HCT116 (cell line): ENCODE measurements around the gene CEP72. TPM values are rescaled to one million over a fixed set of nuclear protein-coding genes. Genes with fewer than 3 reads are reported as not detected.

Experiments
- ATAC-seq: fragments of 200-7000 bp; cut with Tn5 transposase; 2 replicates; pipeline ENCODE4 v1.9.1; 2020; ENCODE audit warnings: mild to moderate bottlenecking, moderate library complexity
- BruUV-seq: library from RNA; stranded (reverse); fragments of 400-500 nt; replicated peaks from 2 replicates; lab custom pipeline; 2021; lab: Mats Ljungman, UMichigan
- CTCF ChIA-PET: fragments of 300-600 bp; sonication (Branson Sonifier 250); formaldehyde crosslinking; loops from one replicate; lab custom pipeline; 2021; ENCODE audit warnings: antibody characterized with exemption; lab: Charles Lee
- POLR2A ChIA-PET: fragments of 300-600, 350-600 bp; sonication (Branson Sonifier 250); formaldehyde crosslinking; loops from one replicate; lab custom pipeline; 2021; ENCODE audit warnings: antibody characterized with exemption; lab: Charles Lee
- RAD21 ChIA-PET, 2 experiments: fragments of 300-600 bp; sonication (Branson Sonifier 250); formaldehyde crosslinking; loops; one replicate each; lab custom pipeline; 2023; ENCODE audit warnings: low total read pairs in 2 of 2; ENCODE audit not compliant: uncharacterized antibody in 2 of 2, unreplicated experiment in 2 of 2, low non-redundant PET in 1 of 2; lab: Charles Lee
- DNase-seq: peaks from one replicate; pipeline ENCODE4 v3.0.0-alpha.2; 2010; ENCODE audit warnings: low read depth, low spot score
- H2AFZ ChIP-seq: fragments of 200-600 bp; shearing (Covaris generic), sonication (generic); 2 replicates; pipeline ENCODE4 v1.6.1; 2017; ENCODE audit warnings: low read depth, mixed run types, mixed read lengths, antibody characterized with exemption, low read length; ENCODE audit not compliant: poor library complexity, severe bottlenecking
- H3K27ac ChIP-seq: 2 replicates; pipeline ENCODE4 v1.5.1; 2012; ENCODE audit warnings: low read depth, low read length
- H3K27me3 ChIP-seq: fragments of 200-600 bp; sonication (generic); 2 replicates; pipeline ENCODE4 v1.6.1; 2016; ENCODE audit warnings: mixed run types, low read length, mixed read lengths; ENCODE audit not compliant: insufficient read depth
- H3K36me3 ChIP-seq, 2 experiments: fragments of 200-500 bp in 1 of 2; fragments of 200-600 bp in 1 of 2; sonication (Bioruptor generic) in 1 of 2; sonication (generic) in 1 of 2; 2 replicates each; pipeline versions ENCODE4 v1.5.1 to v1.6.1; 2014 to 2016; ENCODE audit warnings: low read length in 2 of 2, inconsistent platforms in 1 of 2, mixed read lengths in 1 of 2, mixed run types in 1 of 2; ENCODE audit not compliant: insufficient read depth in 2 of 2, control insufficient read depth in 1 of 2
- H3K4me1 ChIP-seq, 2 experiments: fragments of 200-600 bp in 1 of 2; sonication (generic) in 1 of 2; 2 replicates each; pipeline versions ENCODE4 v1.5.1 to v1.6.1; 2012 to 2017; ENCODE audit warnings: low read length in 2 of 2, inconsistent platforms in 1 of 2, mild to moderate bottlenecking in 1 of 2, mixed read lengths in 1 of 2, mixed run types in 1 of 2, moderate library complexity in 1 of 2; ENCODE audit not compliant: insufficient read depth in 2 of 2, control insufficient read depth in 1 of 2
- H3K4me2 ChIP-seq: fragments of 200-600 bp; sonication (generic); 2 replicates; pipeline ENCODE4 v1.6.1; 2017; ENCODE audit warnings: mixed run types, low read length, mixed read lengths
- H3K4me3 ChIP-seq, 2 experiments: fragments of 200-600 bp in 1 of 2; sonication (generic) in 1 of 2; replicated peaks in 1 of 2; 2 replicates each; pipeline ENCODE4 v1.5.1; 2011 to 2016; ENCODE audit warnings: low read length in 2 of 2, control low read depth in 1 of 2, low read depth in 1 of 2, mild to moderate bottlenecking in 1 of 2, mixed read lengths in 1 of 2, mixed run types in 1 of 2
- H3K79me2 ChIP-seq: fragments of 200-600 bp; sonication (generic); 2 replicates; pipeline ENCODE4 v1.6.1; 2017; ENCODE audit warnings: mild to moderate bottlenecking, mixed run types, low read length, moderate library complexity, mixed read lengths; ENCODE audit not compliant: insufficient read depth
- H3K9ac ChIP-seq: fragments of 200-600 bp; sonication (generic); 2 replicates; pipeline ENCODE4 v1.6.1; 2016; ENCODE audit warnings: low read length, mixed read lengths
- H3K9me2 ChIP-seq: fragments of 200-600 bp; sonication (generic), shearing (Covaris generic); 2 replicates; pipeline ENCODE4 v1.6.1; 2017; ENCODE audit warnings: mixed run types, mild to moderate bottlenecking, moderate library complexity; ENCODE audit not compliant: insufficient read depth
- H3K9me3 ChIP-seq, 2 experiments: fragments of 200-500 bp in 1 of 2; fragments of 200-600 bp in 1 of 2; sonication (Bioruptor generic) in 1 of 2; sonication (generic) in 1 of 2; 2 replicates each; pipeline ENCODE4 v1.6.1; 2014 to 2017; ENCODE audit warnings: low read length in 2 of 2, mixed read lengths in 2 of 2, inconsistent platforms in 1 of 2, low read depth in 1 of 2, mild to moderate bottlenecking in 1 of 2, mixed run types in 1 of 2, moderate library complexity in 1 of 2; ENCODE audit not compliant: control insufficient read depth in 1 of 2, insufficient read depth in 1 of 2
- H4K20me1 ChIP-seq: fragments of 200-600 bp; sonication (generic), shearing (Covaris generic); 2 replicates; pipeline ENCODE4 v1.6.1; 2017; ENCODE audit warnings: mixed run types, mild to moderate bottlenecking, moderate library complexity; ENCODE audit not compliant: insufficient read depth
- CBX3 ChIP-seq: IDR thresholded peaks from 2 replicates; pipeline ENCODE4 v1.6.1; 2012; ENCODE audit warnings: low read depth
- EGR1 ChIP-seq: IDR thresholded peaks from 2 replicates; pipeline ENCODE4 v1.6.1; 2012; ENCODE audit warnings: low read depth
- EZH2 ChIP-seq: fragments of 200-600 bp; sonication (generic); IDR thresholded peaks from 2 replicates; pipeline ENCODE4 v1.6.1; 2017; ENCODE audit warnings: antibody characterized with exemption, mixed run types
- EZH2phosphoT487 ChIP-seq: fragments of 200-600 bp; IDR thresholded peaks from 2 replicates; pipeline ENCODE4 v1.6.1; 2018; ENCODE audit warnings: antibody characterized with exemption, borderline replicate concordance
- JUND ChIP-seq: IDR thresholded peaks from 2 replicates; pipeline ENCODE4 v1.6.1; 2012
- POLR2A ChIP-seq: IDR thresholded peaks from 2 replicates; pipeline ENCODE4 v1.7.0; 2011; ENCODE audit warnings: borderline replicate concordance; ENCODE audit not compliant: insufficient read depth, insufficient read length; ENCODE audit errors: extremely low read depth
- POLR2AphosphoS5 ChIP-seq: IDR thresholded peaks from 2 replicates; pipeline ENCODE4 v1.6.1; 2011; ENCODE audit warnings: mild to moderate bottlenecking, low read depth, low read length, moderate library complexity
- SIN3A ChIP-seq: IDR thresholded peaks from 2 replicates; pipeline ENCODE4 v1.6.1; 2012; ENCODE audit warnings: low read depth
- SP1 ChIP-seq: IDR thresholded peaks from 2 replicates; pipeline ENCODE4 v1.6.1; 2012; ENCODE audit warnings: low read depth
- TCF7L2 ChIP-seq: IDR thresholded peaks from 2 replicates; pipeline ENCODE4 v1.7.0; 2011; ENCODE audit warnings: borderline replicate concordance, inconsistent platforms; ENCODE audit not compliant: insufficient read depth, insufficient read length; ENCODE audit errors: extremely low read depth
- ZFX ChIP-seq: fragments of 450-650 bp; IDR thresholded peaks from 2 replicates; pipeline ENCODE4 v1.6.1; 2017
- ZNF274 ChIP-seq: fragments of 200-500 bp; sonication (Bioruptor generic); IDR thresholded peaks from 2 replicates; pipeline ENCODE4 v1.6.1; 2014; ENCODE audit warnings: mild to moderate bottlenecking, low read depth, low read length, inconsistent platforms
- intact Hi-C: fragments of 100-400 bp; cut with micrococcal nuclease; formaldehyde crosslinking; loops from 2 replicates; pipeline ENCODE4 v1.10.0; 2022
- total RNA-seq: library from RNA; stranded (reverse); gene quantifications from one replicate; pipeline ENCODE4 v1.2.1, GENCODE V29; 2021; ENCODE audit not compliant: unreplicated experiment
- TF ChIP-seq, protein P1 (sequence below), 3 experiments: fragments of 200-600 bp in 1 of 3; sonication (generic) in 1 of 3; IDR thresholded peaks in 2 of 3; conservative IDR thresholded peaks in 1 of 3; 2 replicates each; pipeline ENCODE4 v1.5.1; 2012 to 2017; ENCODE audit warnings: low read depth in 2 of 3, low read length in 2 of 3, antibody characterized with exemption in 1 of 3, borderline replicate concordance in 1 of 3, control low read depth in 1 of 3, mild to moderate bottlenecking in 1 of 3, mixed read lengths in 1 of 3, mixed run types in 1 of 3, moderate library complexity in 1 of 3; ENCODE audit not compliant: insufficient read depth in 1 of 3

CEP72 gene
- total RNA-seq, 1 experiment from 2014 or later = 25.6 TPM

DNA sequence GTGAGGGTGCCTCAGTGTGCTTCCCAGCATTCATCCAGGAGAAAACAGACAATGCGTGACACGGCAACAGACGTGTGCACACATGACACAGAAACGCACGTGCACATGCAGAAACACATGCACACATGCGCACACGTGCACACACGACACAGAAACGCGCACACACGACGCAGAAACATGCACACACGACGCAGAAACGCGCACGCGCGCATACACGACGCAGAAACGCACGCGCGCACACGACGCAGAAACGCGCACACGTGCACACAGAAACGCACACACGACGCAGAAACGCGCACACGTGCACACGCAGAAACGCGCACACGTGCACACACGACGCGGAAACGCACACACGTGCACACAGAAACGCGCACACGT, 64.5 kb downstream of the CEP72 start:
- no peak for ATAC-seq
- DNase-seq = no peak
- intact Hi-C loops = loop anchor here (10.0 kb wide), 1 partner anchor 488 kb away; no protein-coding TSS in a partner anchor
- H3K4me3 ChIP-seq = no peak overlapping the region
- no peak overlapping the region for H2AFZ ChIP-seq
- H4K20me1 ChIP-seq = no peaks in the 10 kb centered on the region
- CTCF ChIA-PET = no interaction called here
- POLR2A ChIA-PET = no interaction called here
- H3K9ac ChIP-seq = no peak overlapping the region
- BruUV-seq = no TSS peak
- no peak for TF ChIP-seq SP1
- TF ChIP-seq EZH2 = no peak
- no peak for TF ChIP-seq EZH2phosphoT487
- TF ChIP-seq TCF7L2 = no peak
- TF ChIP-seq JUND = no peak
- no peak for TF ChIP-seq EGR1
- TF ChIP-seq ZFX = no peak
- TF ChIP-seq SIN3A = no peak
- TF ChIP-seq ZNF274 = no peak
- TF ChIP-seq POLR2AphosphoS5 = no peak
- TF ChIP-seq, protein P1, sequence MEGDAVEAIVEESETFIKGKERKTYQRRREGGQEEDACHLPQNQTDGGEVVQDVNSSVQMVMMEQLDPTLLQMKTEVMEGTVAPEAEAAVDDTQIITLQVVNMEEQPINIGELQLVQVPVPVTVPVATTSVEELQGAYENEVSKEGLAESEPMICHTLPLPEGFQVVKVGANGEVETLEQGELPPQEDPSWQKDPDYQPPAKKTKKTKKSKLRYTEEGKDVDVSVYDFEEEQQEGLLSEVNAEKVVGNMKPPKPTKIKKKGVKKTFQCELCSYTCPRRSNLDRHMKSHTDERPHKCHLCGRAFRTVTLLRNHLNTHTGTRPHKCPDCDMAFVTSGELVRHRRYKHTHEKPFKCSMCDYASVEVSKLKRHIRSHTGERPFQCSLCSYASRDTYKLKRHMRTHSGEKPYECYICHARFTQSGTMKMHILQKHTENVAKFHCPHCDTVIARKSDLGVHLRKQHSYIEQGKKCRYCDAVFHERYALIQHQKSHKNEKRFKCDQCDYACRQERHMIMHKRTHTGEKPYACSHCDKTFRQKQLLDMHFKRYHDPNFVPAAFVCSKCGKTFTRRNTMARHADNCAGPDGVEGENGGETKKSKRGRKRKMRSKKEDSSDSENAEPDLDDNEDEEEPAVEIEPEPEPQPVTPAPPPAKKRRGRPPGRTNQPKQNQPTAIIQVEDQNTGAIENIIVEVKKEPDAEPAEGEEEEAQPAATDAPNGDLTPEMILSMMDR (IDR thresholded peaks at IDR 0.05 in 2 of 3, conservative IDR thresholded peaks at IDR 0.05 in 1 of 3; ENCODE audit: borderline replicate concordance in 1 of 3, insufficient read depth in 1 of 3, low read depth in 2 of 3, low read length in 2 of 3) = no peak
- no peak for TF ChIP-seq POLR2A
- no peak for TF ChIP-seq CBX3
- H3K36me3 ChIP-seq = no peaks in the 10 kb centered on the region
- H3K27ac ChIP-seq = no peak overlapping the region
- no peaks in the 10 kb centered on the region for H3K9me2 ChIP-seq
- RAD21 ChIA-PET = no interaction called here
- H3K79me2 ChIP-seq = no peaks in the 10 kb centered on the region
- no peaks in the 10 kb centered on the region for H3K27me3 ChIP-seq
- H3K4me2 ChIP-seq = no peak overlapping the region
- peaks cover 0 to 17% of the 10 kb centered on the region in 2 experiments; a peak in 2 of 4 replicates for H3K4me1 ChIP-seq
- no peaks in the 10 kb centered on the region for H3K9me3 ChIP-seq
